ENCODE data around the gene TMEM117. TPM values are rescaled to one million over a fixed set of nuclear protein-coding genes. Genes with fewer than 3 reads are reported as not detected.

Gene TMEM117
- total RNA-seq, 6 experiments from 2014 or later, result 5.5 to 8.8 (median 7.0) TPM

- H3K36me3 Mint-ChIP-seq (ENCODE audit: low read depth), result peaks cover 18% of the 10 kb centered on the region
- peaks cover 25% of the 10 kb centered on the region for H3K4me1 Mint-ChIP-seq (ENCODE audit: low read depth)
- no peak for TF ChIP-seq CTCF (IDR thresholded peaks at IDR 0.05)
- no peak overlapping the region for H3K27ac Mint-ChIP-seq
- peaks cover 4% of the 10 kb centered on the region for H3K9me3 Mint-ChIP-seq
- H3K27me3 Mint-ChIP-seq (ENCODE audit: insufficient read depth), result no peaks in the 10 kb centered on the region; the same call in 1 of the 2 replicates
- no peak for DNase-seq
- no peak overlapping the region for H3K4me3 Mint-ChIP-seq
Observed at GRCh38 chr12:43852744-43853143, 16.9 kb downstream of the TMEM117 start.

GRCh38 chr12:43856972-43857371 is 21.1 kb downstream of the TMEM117 start:
- no peaks in the 10 kb centered on the region; the same call in none of the 2 replicates for H3K27me3 Mint-ChIP-seq (ENCODE audit: insufficient read depth)
- H3K4me1 Mint-ChIP-seq (ENCODE audit: low read depth), result peaks cover 20% of the 10 kb centered on the region
- no peaks in the 10 kb centered on the region for H3K9me3 Mint-ChIP-seq
- DNase-seq, result no peak
- H3K36me3 Mint-ChIP-seq (ENCODE audit: low read depth), result no peaks in the 10 kb centered on the region
- H3K27ac Mint-ChIP-seq, result no peak overlapping the region
- no peak overlapping the region for H3K4me3 Mint-ChIP-seq
- TF ChIP-seq CTCF (IDR thresholded peaks at IDR 0.05), result no peak

- H3K27ac Mint-ChIP-seq, result no peak overlapping the region
- no peak overlapping the region for H3K4me3 Mint-ChIP-seq
- peaks cover 23% of the 10 kb centered on the region for H3K4me1 Mint-ChIP-seq (ENCODE audit: low read depth)
- no peaks in the 10 kb centered on the region; the same call in none of the 2 replicates for H3K27me3 Mint-ChIP-seq (ENCODE audit: insufficient read depth)
- no peaks in the 10 kb centered on the region for H3K36me3 Mint-ChIP-seq (ENCODE audit: low read depth)
- TF ChIP-seq CTCF (IDR thresholded peaks at IDR 0.05), result no peak
- DNase-seq, result no peak
- no peaks in the 10 kb centered on the region for H3K9me3 Mint-ChIP-seq
Observed at GRCh38 chr12:43858096-43858495, 22.2 kb downstream of the TMEM117 start.

GRCh38 chr12:43858991-43859390 is 23.1 kb downstream of the TMEM117 start:
- Mint-ChIP-seq H3K36me3 (ENCODE audit: low read depth) (no peaks in the 10 kb centered on the region), H3K27ac (no peak overlapping the region), H3K4me1 (ENCODE audit: low read depth) (peaks cover 16% of the 10 kb centered on the region), H3K4me3 (no peak overlapping the region), H3K27me3 (ENCODE audit: insufficient read depth) (no peaks in the 10 kb centered on the region; the same call in 1 of the 2 replicates), H3K9me3 (no peaks in the 10 kb centered on the region)
- no peak for DNase-seq
- no peak for TF ChIP-seq CTCF (IDR thresholded peaks at IDR 0.05)

GRCh38 chr12:43861015-43861839 is 25.3 kb downstream of the TMEM117 start:
- DNase-seq, result no peak
- no peak for TF ChIP-seq CTCF (IDR thresholded peaks at IDR 0.05)
- no peaks in the 10 kb centered on the region for H3K9me3 Mint-ChIP-seq
- H3K4me3 Mint-ChIP-seq, result no peak overlapping the region
- peak overlapping the region; percentile 25; the same call in 1 of the 2 replicates for H3K27ac Mint-ChIP-seq
- H3K27me3 Mint-ChIP-seq (ENCODE audit: insufficient read depth), result no peaks in the 10 kb centered on the region; the same call in 1 of the 2 replicates
- H3K4me1 Mint-ChIP-seq (ENCODE audit: low read depth), result peaks cover 12% of the 10 kb centered on the region
- no peaks in the 10 kb centered on the region for H3K36me3 Mint-ChIP-seq (ENCODE audit: low read depth)

All from HFFc6 (cell line).